HG03196 (cell line): ENCODE results near the gene VCP.

Experiments
- ATAC-seq: cut with Tn5 transposase; IDR thresholded peaks from one replicate; pipeline ENCODE4 v1.9.1; 2021; ENCODE audit not compliant: unreplicated experiment

The VCP gene

DNA sequence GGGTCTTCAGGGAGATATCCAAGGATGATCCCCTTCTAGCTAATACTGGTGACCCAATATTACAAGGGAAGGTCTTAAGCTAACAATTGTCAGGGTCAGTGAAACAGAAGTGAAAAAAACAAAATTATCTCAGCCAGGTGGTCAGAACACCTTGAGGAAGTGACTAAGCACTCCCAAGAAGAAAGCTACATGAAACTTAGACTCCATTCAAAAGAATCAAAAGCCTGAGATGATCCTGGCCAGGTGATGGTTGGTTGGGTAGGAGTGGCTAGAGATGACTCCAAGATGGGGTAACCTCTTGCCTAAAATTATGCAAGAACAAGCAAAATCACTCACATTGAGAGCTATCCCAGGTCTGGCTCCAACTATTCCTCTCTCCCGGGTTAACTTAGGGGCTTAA, 5.4 kb downstream of the VCP start:
- ATAC-seq: no peak

DNA sequence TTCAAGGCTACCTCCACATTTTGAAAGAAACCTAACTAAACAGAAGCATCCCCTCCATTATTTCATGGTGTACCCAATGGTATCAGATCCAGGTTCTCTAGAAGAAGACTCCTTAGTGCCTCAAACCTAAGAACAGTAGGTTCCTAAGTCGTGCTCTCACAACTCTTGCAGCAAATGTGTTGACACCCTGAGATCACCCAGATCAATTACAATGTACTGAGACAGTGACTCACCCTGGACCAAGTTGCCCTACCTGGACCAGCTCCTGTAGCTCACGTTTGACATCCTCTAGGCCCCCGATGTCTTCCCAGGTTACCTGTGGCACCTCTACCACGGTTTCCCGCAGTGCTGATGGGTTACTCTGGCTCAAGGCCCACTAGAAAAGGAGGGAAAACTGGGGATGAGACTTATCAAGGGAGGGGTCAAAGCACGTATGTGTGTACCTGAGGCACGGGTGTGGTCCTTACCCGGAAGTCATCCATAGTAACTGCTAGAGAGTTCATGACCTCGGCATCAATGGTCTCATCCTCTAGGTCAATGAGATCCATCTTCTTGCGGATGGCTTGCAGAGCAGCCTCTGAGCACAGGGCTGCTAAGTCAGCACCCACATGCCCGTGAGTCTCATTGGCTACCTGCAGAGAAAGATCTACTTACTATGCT, 11.7 kb downstream of the VCP start:
- no peak for ATAC-seq

DNA sequence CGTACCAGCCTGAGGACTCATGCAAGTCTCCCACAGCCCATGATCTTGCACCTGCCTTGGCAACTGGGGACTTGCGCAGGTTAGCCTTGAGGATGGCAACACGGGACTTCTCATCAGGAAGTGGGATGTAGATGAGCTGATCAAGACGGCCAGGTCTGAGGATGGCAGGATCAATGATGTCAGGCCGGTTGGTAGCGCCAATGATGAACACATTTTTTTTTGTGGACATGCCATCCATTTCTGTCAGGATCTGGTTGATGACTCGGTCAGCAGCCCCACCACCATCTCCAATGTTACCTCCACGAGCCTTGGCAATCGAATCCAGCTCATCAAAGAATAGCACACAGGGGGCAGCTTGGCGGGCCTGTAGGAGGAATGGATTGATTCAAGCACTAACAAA, 13.0 kb downstream of the VCP start:
- ATAC-seq: no peak

DNA sequence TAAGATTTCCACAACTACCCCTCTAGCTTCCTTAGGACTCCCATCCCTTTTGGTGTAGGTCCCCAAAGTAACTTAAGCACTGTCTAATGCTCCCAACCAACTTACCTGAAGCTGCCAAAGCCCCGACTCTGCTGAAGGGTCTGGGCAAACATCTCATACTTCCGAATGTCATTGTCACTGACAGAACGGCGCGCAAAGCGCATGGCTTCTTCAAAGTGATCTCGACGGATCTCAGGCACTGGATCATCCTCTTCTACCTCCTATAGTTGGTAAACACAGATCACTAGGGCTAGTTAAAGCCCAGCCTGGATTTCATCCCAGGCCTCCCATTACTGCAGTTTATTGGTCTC, 15.2 kb downstream of the VCP start:
- ATAC-seq: no peak

DNA sequence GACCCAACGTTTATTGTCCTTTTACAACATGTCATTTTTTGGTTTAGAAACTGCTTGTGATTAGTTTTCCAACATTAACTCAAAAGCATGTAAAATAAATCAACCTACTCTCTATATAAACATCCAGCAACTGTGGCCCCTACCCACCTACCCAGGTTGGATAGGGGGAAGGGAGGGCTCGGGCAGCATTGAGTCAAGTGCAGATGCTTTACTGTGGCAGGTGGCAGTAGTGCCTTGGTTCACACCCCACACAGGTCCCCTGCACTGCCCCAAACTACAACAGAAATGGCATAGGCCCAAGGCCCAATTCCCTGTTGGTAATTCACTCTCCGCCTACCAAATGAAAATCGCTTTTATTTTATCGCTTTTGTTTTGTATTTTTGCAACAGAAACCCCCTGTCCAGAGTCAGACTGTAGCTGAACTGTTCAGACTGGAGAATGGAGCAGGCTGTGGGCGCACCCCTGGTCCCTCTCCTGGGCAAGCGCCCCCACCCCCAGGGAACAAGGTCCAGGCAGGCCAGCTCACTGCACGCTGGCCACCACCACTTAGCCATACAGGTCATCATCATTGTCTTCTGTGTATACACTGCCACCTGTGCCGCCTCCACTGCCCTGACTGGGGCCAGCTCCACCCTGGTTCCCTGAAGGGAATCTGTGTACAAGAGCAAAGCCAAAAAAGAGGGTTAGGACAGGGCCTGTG, 15.7 kb downstream of the VCP start:
- ATAC-seq: no peak

DNA sequence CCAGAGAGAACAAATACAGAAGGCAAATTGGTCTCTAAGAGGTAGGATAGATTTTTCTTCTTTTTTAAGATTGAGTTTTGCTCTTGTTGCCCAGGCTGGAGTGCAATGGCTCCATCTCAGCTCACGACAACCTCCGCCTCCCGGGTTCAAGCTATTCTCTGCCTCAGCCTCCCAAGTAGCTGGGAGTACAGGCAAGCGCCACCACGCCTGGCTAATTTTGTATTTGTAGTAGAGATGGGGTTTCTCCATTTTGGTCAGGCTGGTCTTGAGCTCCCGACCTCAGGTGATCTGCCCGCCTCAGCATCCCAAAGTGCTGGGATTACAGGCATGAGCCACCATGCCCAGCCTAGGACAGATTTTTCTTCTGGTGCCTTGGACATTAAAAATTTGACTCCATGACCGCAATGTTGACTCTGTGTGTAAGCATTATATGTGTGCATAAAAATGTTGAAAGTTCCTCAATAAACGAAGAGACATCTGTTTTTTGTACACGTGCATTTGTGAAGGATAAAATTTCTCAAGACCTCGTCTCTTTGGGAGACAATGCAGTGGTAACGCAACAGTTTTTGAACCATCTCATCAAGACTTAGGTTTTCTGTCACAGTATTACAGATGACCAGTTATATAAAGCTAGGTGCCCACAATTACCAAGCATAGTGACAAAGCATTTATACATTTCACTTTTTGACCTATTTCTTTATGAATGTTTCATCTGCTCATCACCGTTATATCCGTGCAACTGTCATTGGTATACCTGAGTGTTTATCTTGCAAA, 17.4 kb downstream of the VCP start:
- ATAC-seq: no peak

DNA sequence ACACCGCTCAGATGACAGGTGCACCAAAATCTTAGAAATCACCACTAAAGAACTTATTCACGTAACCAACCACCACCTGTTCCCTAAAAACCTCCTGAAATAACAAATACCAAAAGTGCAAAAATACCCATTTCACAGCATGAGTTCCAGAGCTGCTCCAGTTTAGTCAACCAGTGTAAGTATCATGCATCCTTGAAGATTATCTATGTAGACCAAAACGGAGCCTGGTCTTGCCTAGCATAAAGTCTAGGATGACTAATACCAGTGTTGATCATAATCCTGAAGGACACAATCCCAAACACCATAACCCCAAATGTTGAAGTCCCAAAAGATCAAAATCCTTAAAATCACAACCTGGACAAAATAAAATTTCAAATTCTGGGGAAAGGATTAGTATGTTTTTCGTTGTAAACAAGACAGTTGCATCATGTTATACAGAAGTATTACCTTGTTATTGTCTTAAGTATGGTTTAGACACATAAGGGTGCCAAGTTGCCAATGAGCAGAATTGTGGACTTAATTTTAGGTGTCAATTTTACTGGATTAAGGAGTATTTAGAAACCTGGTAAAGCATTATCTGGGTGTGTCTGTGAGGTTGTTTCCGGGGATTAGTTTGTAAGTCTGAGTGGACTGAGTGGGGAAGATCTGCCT, 18.1 kb downstream of the VCP start:
- ATAC-seq: no peak

DNA sequence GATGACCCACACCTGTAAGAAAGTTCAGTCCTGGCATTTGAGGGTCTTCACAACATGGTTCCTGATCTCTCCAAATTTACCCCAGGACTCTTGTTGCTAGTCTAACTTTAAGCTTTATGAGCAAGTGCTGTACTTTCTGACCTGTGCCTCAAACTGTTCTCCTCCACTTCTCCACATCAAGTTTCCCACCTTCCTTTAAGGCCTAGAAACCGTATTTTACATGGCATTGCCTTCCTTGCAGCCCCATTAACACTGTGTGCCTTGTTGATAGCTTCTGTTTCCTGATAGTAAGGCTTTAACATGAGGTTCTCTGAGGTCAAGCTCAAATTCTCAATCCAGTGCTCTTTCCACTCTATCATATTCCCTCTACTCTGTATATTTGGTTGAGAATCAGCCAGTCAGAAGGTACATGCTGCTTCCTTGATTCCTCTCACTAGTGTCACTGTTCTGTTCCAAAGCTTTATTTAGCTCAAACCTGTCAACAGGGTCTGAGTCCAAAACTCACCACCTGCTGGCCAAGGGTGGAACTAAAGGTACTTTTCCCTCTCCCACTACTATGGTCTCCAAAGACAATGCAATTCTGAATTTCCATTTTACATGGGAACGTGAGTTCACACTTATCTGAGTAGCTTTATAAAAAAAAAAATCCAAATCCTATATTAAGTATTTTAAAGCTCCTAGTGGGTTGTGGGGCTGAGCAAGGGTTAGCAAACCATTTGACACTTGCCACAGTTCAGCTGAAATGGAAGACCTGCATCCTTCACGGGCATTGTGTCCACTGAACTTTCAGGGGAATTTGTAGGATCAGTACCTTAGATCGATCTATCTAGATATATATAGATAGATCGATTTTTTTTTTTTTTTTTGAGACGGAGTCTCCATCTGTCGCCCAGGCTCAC, 21.1 kb downstream of the VCP start:
- ATAC-seq: no peak

DNA sequence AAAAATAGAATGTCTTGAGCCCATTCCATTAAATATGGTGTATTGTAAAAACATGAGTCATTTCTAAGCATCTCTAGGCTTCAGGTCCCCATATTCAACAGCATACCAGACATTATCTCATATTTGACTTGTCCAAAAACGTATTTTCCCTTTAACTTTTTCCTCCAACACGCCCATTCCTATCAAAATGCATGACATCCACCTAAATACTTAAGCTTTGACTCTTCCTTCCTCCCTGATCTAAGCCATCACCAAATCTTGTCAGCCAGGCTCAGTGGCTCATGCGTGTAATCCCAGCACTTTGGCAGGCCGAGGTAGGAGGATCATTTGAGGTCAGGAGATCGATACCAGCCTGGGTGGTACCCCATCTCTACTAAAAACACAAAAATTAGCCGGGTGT, 23.9 kb downstream of the VCP start:
- ATAC-seq: no peak

DNA sequence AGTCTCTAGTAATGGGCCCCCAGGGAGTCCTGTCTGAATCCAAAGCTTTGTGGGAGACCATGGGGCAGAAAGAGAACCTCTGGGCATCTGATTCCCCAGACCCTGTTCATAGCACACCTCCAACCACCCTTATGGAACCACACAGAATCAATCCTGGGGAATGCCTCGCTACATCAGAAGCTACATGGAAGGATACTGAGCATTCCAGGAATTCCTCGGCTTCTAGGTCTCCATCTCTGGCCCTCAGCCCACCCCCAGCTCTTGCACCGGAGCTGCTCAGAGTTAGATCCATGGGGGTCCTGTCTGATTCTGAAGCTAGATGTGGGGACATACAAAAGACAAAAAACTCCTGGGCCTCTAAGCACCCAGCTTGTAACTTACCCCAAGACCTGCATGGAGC, 28.4 kb downstream of the VCP start:
- no peak for ATAC-seq

DNA sequence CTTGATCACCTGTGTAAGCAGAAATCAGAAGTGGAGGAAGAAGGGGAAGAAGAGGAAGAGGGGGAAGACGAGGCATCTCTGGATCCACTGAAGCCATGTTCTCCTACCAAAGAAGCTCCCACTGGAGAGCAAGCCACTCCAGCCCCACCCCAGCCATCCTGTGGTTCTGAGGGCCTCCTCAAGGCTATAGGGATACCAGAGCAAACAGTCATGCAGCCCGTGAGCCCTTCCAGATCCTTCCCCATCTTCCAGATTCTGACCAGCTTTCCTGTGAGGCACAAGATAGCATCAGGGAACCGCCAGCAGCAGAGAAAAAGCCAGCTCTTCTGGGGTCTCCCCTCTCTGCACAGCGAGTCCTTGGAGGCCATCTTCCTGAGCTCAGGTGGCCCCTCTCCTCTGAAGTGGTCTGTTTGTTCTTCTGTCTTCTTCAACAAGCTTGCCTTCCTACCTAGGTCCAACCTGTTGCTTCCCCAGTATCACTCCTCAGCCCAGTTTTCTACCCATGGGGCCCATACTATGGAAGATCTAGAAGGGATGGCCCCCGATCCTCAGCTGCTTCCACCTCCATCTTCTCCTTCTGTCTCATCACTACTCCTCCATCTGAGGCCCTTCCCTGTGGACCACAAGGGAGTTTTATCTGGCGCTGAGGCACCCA, 29.4 kb downstream of the VCP start:
- no peak for ATAC-seq

DNA sequence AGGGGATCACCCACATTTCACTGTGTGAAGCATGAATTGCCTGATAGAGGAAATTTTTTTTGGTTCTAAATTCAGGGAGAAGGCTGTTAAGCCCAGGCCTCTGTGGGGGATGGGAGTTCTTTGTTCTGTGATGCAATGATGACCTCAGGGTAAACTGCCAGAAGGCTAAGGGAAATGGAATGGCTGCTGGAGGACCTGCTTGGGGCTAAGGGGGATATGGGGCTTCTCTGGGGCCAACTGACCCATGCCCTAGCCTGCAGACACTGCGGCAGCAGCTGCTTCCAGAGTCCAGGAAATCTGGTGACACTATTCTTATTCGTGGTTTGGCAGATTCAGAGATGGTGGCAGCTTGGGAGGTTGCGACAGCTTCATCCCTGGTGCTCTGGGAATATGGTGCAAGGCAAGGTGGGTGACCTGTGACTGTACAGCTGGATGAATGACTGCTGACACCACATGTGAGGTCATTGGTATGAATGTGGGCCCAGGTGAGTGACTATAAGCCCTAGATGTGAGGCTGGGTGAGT, 30.3 kb downstream of the VCP start:
- no peak for ATAC-seq

DNA sequence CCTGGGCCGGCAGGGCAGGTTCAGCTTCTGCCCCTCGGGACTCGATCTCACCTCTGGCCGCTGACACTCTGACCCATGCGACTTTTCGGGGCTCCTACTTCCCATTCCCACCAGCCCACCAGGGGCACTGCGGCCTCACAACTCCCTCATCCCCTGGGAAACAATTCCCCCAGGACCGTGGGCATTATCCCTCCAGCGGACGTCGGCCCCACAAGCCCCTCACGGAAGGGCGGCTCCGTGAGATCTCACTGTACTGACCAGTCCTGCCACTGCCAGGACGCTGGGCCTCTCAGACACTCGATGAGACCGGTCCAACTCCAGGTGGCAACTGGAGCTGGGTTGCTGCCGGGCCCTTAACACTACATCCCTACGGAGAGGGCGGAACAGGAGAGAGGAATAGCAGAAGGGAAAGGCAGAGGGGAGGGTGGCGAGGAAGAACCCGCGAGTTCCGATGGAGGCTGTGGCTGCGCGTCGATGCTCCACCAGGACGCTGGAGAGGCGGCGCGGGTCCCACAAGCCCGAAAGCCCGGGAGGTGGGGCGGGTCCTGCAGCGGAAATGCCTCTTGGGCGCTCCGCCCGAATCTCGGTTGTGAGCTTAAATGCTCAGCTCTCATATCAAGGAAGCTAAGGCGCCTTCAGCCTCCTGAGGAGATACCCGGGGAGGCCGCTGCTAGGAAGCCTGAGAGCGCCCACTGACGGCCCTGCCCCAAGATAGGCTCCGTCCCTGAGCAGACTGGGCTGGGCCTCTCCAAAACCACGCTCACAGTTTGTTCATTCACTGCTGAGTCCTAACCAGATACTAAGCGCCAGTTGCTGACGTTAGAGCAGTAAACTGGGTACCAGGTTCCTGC, 36.3 kb downstream of the VCP start:
- ATAC-seq: no peak

DNA sequence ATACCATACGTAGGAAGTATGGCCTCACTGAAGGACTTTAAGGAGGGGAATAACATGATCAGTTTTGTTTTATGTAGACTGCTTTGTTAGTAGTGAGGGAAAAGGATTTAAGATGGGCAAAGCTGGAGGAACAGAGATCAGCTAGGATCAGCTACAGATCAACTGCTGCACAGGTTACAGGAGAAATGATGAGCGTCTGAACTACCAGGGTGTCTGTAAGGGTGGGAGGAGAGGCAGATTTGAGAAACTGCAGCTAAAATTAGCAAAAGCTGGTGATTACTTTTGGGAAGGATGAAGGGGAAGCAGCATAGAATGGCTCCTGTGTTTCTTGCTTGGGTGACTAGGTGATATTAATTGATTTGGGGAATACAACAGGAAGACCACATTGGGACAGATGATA, 39.3 kb downstream of the VCP start:
- ATAC-seq: no peak

DNA sequence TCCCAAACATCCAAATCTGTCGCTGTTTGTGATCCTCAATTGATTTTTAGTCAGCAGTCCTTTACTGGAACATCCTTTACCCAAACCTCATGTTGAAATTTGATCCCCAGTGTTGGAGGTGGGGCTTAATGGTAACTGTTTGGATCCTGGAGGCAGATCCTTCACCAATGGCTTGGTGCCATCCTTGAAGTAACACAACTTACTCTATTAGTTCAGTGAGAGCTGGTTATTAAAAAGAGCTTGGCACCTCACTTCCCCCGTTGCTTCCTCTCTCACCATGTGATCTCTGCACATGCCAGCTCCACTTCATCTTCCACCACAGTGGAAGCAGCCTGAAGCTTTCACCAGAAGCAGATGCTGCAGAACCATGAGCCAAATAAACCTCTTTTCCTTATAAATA, 42.6 kb downstream of the VCP start:
- no peak for ATAC-seq

DNA sequence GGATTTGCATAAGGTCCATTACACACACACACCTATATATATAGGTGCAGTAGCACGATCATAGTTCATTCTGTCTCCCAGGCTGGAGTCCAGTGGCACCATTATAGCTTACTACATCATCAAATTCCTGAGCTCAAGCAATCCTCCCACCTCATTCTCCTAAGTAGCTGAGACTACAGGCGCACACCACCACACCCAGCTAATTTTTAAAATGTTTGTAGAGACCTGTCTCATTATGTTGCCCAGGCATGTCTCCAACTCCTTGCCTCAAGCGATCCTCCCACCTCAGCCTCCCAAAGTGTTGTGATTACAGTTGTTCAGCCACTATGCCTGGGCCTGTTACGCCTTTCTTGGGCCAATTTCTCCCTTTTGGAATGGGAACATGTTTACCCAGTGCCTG, 43.2 kb downstream of the VCP start:
- no peak for ATAC-seq

DNA sequence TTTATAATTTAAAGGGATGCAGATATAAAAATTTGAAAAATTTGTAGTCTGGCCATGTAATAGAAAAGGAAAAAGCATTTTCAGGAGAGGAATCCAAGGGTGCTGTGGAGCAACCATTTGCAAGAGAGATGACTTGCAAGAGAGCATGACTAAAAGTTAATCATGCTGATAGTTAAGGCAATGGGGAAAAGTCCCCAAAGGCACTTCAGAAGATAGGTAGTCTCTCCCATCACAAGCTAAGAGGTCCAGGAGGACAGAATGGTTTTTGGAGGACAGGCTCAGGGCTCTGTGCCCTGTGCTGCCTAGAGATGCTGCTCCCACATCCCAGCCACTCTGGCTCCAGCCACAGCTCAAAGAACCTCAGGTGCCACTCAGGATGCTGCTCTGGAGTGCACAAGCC, 44.1 kb downstream of the VCP start:
- no peak for ATAC-seq

DNA sequence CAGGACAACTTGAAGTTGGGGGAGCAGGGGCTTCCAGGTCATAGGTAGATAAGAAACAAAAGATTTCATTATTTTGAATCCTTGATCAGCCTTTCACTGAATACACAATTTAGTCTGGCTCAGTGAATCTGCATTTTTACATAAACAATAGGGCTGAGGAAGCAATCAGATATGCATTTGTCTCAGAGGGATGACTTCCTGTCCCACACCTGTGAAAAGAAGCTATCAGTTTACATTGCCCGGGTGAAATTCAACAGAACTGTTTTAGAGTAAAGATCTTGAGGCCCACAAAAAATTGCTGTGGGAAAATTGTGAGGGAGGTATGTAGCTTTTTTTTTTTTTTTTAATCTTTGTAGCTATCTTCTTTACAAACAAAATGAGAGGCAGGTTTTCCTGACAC, 44.6 kb downstream of the VCP start:
- no peak for ATAC-seq

DNA sequence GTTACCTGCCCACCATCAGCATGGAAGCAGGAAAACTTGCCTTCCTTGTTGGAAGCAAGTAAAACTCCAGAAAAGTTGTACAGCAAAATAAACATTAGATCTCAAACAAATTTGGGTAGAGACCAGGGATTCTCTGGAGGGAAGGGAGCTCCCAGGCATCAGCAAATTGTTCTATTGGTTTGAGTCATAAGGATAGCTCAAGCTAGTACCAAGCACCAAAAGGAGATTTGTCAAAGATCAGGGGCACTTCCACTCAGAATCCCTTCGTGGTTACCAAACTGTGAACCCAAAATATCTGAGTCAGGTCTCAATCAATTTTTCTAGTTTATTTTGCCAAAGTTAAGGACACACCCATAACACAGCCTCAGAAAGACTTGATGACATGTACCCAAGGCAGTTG, 45.1 kb downstream of the VCP start:
- ATAC-seq: no peak
